Neural progenitor cell (in vitro differentiated cells): ENCODE results near the gene TP53BP1.

Experiments
- EZH2 ChIP-seq: fragments of 200-600 bp; sonication (generic); IDR thresholded peaks from 2 replicates; pipeline ENCODE4 v1.6.1; 2017; ENCODE audit warnings: antibody characterized with exemption, mild to moderate bottlenecking, moderate library complexity
- EZH2phosphoT487 ChIP-seq: fragments of 200-600 bp; sonication (generic); IDR thresholded peaks from 2 replicates; pipeline ENCODE4 v1.6.1; 2017; ENCODE audit warnings: antibody characterized with exemption
- TF ChIP-seq, protein P1 (sequence below): fragments of 200-600 bp; sonication (generic); IDR thresholded peaks from 2 replicates; pipeline ENCODE4 v1.5.1; 2017; ENCODE audit warnings: antibody characterized with exemption, mild to moderate bottlenecking

- TF ChIP-seq, protein P1, sequence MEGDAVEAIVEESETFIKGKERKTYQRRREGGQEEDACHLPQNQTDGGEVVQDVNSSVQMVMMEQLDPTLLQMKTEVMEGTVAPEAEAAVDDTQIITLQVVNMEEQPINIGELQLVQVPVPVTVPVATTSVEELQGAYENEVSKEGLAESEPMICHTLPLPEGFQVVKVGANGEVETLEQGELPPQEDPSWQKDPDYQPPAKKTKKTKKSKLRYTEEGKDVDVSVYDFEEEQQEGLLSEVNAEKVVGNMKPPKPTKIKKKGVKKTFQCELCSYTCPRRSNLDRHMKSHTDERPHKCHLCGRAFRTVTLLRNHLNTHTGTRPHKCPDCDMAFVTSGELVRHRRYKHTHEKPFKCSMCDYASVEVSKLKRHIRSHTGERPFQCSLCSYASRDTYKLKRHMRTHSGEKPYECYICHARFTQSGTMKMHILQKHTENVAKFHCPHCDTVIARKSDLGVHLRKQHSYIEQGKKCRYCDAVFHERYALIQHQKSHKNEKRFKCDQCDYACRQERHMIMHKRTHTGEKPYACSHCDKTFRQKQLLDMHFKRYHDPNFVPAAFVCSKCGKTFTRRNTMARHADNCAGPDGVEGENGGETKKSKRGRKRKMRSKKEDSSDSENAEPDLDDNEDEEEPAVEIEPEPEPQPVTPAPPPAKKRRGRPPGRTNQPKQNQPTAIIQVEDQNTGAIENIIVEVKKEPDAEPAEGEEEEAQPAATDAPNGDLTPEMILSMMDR, result no peak
- no peak for TF ChIP-seq EZH2
- no peak for TF ChIP-seq EZH2phosphoT487
These were observed 110.6 kb downstream of the TP53BP1 start for GRCh38 chr15:43382310-43382709.
